ENCODE results near the gene RIPOR2.
"Not testable (repeated sequence)": the region's sequence is repeated elsewhere in the genome, so short reads cannot be mapped to it uniquely, and the experiment has no call there.

Gene RIPOR2

GRCh38 chr6:24797596-24798216 lies 138.1 kb downstream of the RIPOR2 start:
- no peak for DNase-seq

- no peak for DNase-seq
These were observed 139.0 kb downstream of the RIPOR2 start for GRCh38 chr6:24796616-24797290.

- no peak for DNase-seq
These were observed 140.7 kb downstream of the RIPOR2 start for GRCh38 chr6:24795106-24795505.

GRCh38 chr6:24788031-24788665 lies 147.6 kb downstream of the RIPOR2 start:
- DNase-seq: no peak

- no peak for DNase-seq
These were observed 155.6 kb downstream of the RIPOR2 start for GRCh38 chr6:24780206-24780605.

GRCh38 chr6:24779416-24780016 lies 156.2 kb downstream of the RIPOR2 start:
- DNase-seq: no peak

- no peak for DNase-seq
These were observed 156.9 kb downstream of the RIPOR2 start for GRCh38 chr6:24778878-24779277.

- DNase-seq: no peak
These were observed 157.6 kb downstream of the RIPOR2 start for GRCh38 chr6:24778121-24778520.

- DNase-seq: no peak
These were observed 158.5 kb downstream of the RIPOR2 start for GRCh38 chr6:24777227-24777626.

- no peak for DNase-seq
These were observed 160.2 kb downstream of the RIPOR2 start for GRCh38 chr6:24775520-24776058.

GRCh38 chr6:24774696-24775519 lies 160.9 kb downstream of the RIPOR2 start, which contains the start of gene GMNN:
GMNN (plus strand) TSS chr6:24774937; CDS start chr6:24777247, 2,310 bp downstream.
- DNase-seq: peak; percentile 94 to 95

- DNase-seq: no peak
These were observed 167.4 kb downstream of the RIPOR2 start for GRCh38 chr6:24768361-24768760.

GRCh38 chr6:24766680-24767462 lies 168.9 kb downstream of the RIPOR2 start:
- DNase-seq: peak in 1 of 2 donors; percentile 60

- not testable (repeated sequence) for DNase-seq
These were observed 169.8 kb downstream of the RIPOR2 start for GRCh38 chr6:24765968-24766367.

- DNase-seq: not testable (repeated sequence)
These were observed 170.6 kb downstream of the RIPOR2 start for GRCh38 chr6:24764833-24765828.

- DNase-seq: no peak
These were observed 172.2 kb downstream of the RIPOR2 start for GRCh38 chr6:24763578-24763977.

GRCh38 chr6:24761851-24762250 lies 173.9 kb downstream of the RIPOR2 start:
- DNase-seq: no peak

- no peak for DNase-seq
These were observed 174.4 kb downstream of the RIPOR2 start for GRCh38 chr6:24761193-24761835.

- no peak for DNase-seq
These were observed 175.6 kb downstream of the RIPOR2 start for GRCh38 chr6:24760210-24760609.

- DNase-seq: no peak
These were observed 176.0 kb downstream of the RIPOR2 start for GRCh38 chr6:24759718-24760117.

Measured in hippocampal formation (tissue), 2 donors.